Astrocyte (in vitro differentiated cells and primary cell): Measurements from ENCODE around the gene PCDHA1.

ENCODE experiments used
- EZH2 ChIP-seq: IDR thresholded peaks from 2 replicates; pipeline ENCODE4 v1.6.1; 2012; ENCODE audit warnings: mild to moderate bottlenecking, low read length, inconsistent platforms; ENCODE audit not compliant: insufficient read depth
- TF ChIP-seq, protein P1 (sequence below): IDR thresholded peaks from 2 replicates; pipeline ENCODE4 v1.5.1; 2011; ENCODE audit warnings: low read depth, mild to moderate bottlenecking, inconsistent platforms, low read length, moderate library complexity; ENCODE audit not compliant: insufficient read depth

DNA sequence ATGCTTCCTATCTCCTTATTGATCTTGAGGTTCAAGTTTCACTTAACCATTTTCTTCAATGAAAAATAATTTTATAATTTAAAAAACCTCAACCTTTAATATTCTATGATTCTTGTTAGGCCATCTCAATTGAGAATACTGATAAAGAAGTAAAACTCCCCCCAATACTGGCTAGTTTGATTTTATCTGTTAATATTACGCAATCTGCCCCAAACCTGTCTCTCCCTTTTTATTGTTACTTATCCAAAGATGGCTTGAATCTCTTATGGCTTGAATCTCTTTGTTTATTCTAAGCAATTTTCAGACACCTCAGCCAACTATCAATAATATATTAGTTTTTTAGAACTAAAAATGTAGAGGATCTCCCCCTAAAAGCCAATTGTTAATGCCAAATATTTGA lies 176.2 kb downstream of the PCDHA1 start:
- no peak for TF ChIP-seq EZH2
- TF ChIP-seq, protein P1, sequence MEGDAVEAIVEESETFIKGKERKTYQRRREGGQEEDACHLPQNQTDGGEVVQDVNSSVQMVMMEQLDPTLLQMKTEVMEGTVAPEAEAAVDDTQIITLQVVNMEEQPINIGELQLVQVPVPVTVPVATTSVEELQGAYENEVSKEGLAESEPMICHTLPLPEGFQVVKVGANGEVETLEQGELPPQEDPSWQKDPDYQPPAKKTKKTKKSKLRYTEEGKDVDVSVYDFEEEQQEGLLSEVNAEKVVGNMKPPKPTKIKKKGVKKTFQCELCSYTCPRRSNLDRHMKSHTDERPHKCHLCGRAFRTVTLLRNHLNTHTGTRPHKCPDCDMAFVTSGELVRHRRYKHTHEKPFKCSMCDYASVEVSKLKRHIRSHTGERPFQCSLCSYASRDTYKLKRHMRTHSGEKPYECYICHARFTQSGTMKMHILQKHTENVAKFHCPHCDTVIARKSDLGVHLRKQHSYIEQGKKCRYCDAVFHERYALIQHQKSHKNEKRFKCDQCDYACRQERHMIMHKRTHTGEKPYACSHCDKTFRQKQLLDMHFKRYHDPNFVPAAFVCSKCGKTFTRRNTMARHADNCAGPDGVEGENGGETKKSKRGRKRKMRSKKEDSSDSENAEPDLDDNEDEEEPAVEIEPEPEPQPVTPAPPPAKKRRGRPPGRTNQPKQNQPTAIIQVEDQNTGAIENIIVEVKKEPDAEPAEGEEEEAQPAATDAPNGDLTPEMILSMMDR = no peak
